ENCODE measurements around the gene STYK1.

DNA sequence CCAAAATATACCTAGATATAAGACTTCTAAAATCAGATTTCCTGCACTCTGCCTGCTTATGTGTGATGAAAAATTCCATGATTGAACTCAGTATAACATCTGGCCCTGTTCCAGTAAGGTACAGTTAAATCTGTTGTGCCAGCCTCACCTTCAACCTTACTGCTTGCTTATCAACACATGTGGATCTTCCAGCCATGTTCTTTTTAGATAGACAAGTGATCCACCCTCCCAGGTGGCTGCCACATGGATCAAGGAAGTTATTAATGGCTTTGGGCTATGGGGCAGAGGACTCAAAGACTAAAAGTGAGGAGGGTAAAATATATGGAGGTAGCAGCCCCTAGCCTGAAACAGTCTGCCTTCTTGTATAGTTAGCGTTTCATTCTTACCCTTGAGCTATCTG is 35.1 kb downstream of the STYK1 start:
- TF ChIP-seq YY1 (IDR thresholded peaks at IDR 0.05; ENCODE audit: insufficient read depth, insufficient read length) (no peak), ZNF274 (IDR thresholded peaks at IDR 0.05; ENCODE audit: low read depth, low read length) (no peak), SUZ12 (IDR thresholded peaks at IDR 0.05; ENCODE audit: extremely low read depth, insufficient read depth, insufficient read length) (no peak)

Data from NT2/D1 (cell line).